Hepatocyte (in vitro differentiated cells): ENCODE measurements around the gene PHYHIPL.

Experiments used
- CTCF ChIP-seq: fragments of 200-600 bp; sonication (generic); IDR thresholded peaks from 2 replicates; pipeline ENCODE4 v1.5.1; 2016; ENCODE audit warnings: antibody characterized with exemption, mild to moderate bottlenecking; ENCODE audit not compliant: poor library complexity
- EZH2 ChIP-seq: fragments of 200-600 bp; sonication (generic); IDR thresholded peaks from 2 replicates; pipeline ENCODE4 v1.6.1; 2016; ENCODE audit warnings: antibody characterized with exemption, mild to moderate bottlenecking, borderline replicate concordance
- EZH2phosphoT487 ChIP-seq: fragments of 200-600 bp; sonication (generic); IDR thresholded peaks from one replicate; pipeline ENCODE4 v1.6.1; 2018; ENCODE audit warnings: antibody characterized with exemption, mild to moderate bottlenecking, low read depth, moderate library complexity; ENCODE audit not compliant: unreplicated experiment, severe bottlenecking

DNA sequence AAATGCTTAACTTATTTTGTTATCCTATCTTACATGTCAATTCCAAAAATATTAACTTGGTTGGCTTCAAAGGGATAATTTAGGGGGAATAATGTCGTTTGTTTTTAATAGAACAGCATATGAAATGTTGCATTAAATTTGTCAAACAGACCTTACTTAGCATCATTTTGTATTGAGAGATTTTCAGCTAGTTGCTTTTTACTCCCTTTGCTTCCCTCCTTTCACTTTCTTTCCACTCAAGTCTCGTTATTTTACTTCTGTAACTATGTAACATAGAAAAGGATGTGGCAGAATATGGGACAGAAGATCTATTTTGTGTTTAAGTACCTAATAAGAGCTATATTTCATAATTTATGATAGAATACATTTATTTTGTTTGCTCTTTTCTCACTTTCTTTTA is 2.6 kb downstream of the PHYHIPL start:
- no peak for TF ChIP-seq CTCF
- no peak for TF ChIP-seq EZH2
- TF ChIP-seq EZH2phosphoT487 = no peak
